Caco-2 (cell line): ENCODE measurements around the gene TIMP3. TPM values are rescaled to one million over a fixed set of nuclear protein-coding genes. Genes with fewer than 3 reads are reported as not detected.

Experiments used
- BruUV-seq: library from RNA; stranded (reverse); fragments of 400-500 nt; replicated peaks from 2 replicates; lab custom pipeline; 2021; lab: Mats Ljungman, UMichigan
- CTCF ChIA-PET: fragments of 300-600 bp; sonication (Branson Sonifier 250); formaldehyde crosslinking; loops from one replicate; lab custom pipeline; 2022; ENCODE audit warnings: antibody characterized with exemption; lab: Charles Lee
- POLR2A ChIA-PET: fragments of 300-600 bp; sonication (Branson Sonifier 250); formaldehyde crosslinking; loops from one replicate; lab custom pipeline; 2022; ENCODE audit warnings: antibody characterized with exemption; lab: Charles Lee
- DNase-seq, 2 experiments: peaks; one replicate each; pipeline versions ENCODE4 v3.0.0 to v3.0.0-alpha.2; 2020 to 2022
- H3K27me3 ChIP-seq: replicated peaks from 2 replicates; pipeline ENCODE4 v1.6.0; 2011; ENCODE audit warnings: low read length; ENCODE audit not compliant: control insufficient read depth, insufficient read depth
- H3K36me3 ChIP-seq: 2 replicates; pipeline ENCODE4 v1.5.1; 2011; ENCODE audit warnings: low read length; ENCODE audit not compliant: control insufficient read depth, insufficient read depth
- H3K4me1 ChIP-seq: fragments of 250-450 bp; sonication (Bioruptor Pico); 2 replicates; pipeline ENCODE4 v1.5.1; 2020; ENCODE audit warnings: mild to moderate bottlenecking
- H3K4me3 ChIP-seq: 2 replicates; pipeline ENCODE4 v1.5.1; 2011; ENCODE audit warnings: low read depth, mild to moderate bottlenecking, control low read depth, low read length
- H3K9me3 ChIP-seq: fragments of 250-450 bp; sonication (Bioruptor Pico); 2 replicates; pipeline ENCODE4 v1.5.1; 2020; ENCODE audit warnings: mild to moderate bottlenecking, moderate library complexity
- H3K27ac Mint-ChIP-seq: one replicate; pipeline ENCODE4 v1.8.0; 2022; ENCODE audit warnings: mixed read lengths; ENCODE audit not compliant: unreplicated experiment
- H3K27me3 Mint-ChIP-seq: one replicate; pipeline ENCODE4 v1.8.0; 2022; ENCODE audit warnings: mixed read lengths; ENCODE audit not compliant: insufficient read depth, unreplicated experiment
- H3K36me3 Mint-ChIP-seq: one replicate; pipeline ENCODE4 v1.8.0; 2022; ENCODE audit warnings: mild to moderate bottlenecking, mixed read lengths; ENCODE audit not compliant: insufficient read depth, unreplicated experiment
- H3K4me1 Mint-ChIP-seq: one replicate; pipeline ENCODE4 v1.8.0; 2022; ENCODE audit warnings: low read depth, mixed read lengths; ENCODE audit not compliant: unreplicated experiment
- H3K4me3 Mint-ChIP-seq: one replicate; pipeline ENCODE4 v1.8.0; 2022; ENCODE audit warnings: mild to moderate bottlenecking, moderate library complexity, mixed read lengths; ENCODE audit not compliant: unreplicated experiment
- H3K9me3 Mint-ChIP-seq: one replicate; pipeline ENCODE4 v1.8.0; 2022; ENCODE audit warnings: mixed read lengths; ENCODE audit not compliant: unreplicated experiment
- CTCF ChIP-seq, 2 experiments: fragments of 200-600 bp in 1 of 2; IDR thresholded peaks; 1 replicate in 1 of 2; 2 replicates in 1 of 2; pipeline versions ENCODE4 v1.5.1 to v1.8.0; 2011 to 2022; ENCODE audit warnings: antibody characterized with exemption in 1 of 2, control low read depth in 1 of 2, inconsistent platforms in 1 of 2, low read depth in 1 of 2, low read length in 1 of 2, mild to moderate bottlenecking in 1 of 2, moderate library complexity in 1 of 2; ENCODE audit not compliant: insufficient read depth in 1 of 2, severe bottlenecking in 1 of 2, unreplicated experiment in 1 of 2
- intact Hi-C: fragments of 100-400 bp; cut with micrococcal nuclease; formaldehyde crosslinking; loops from one replicate; pipeline ENCODE4 v1.10.0; 2022; ENCODE audit not compliant: unreplicated experiment
- total RNA-seq: library from RNA; stranded (reverse); gene quantifications from 2 replicates; pipeline ENCODE4 v1.2.3, GENCODE V29; 2022

The TIMP3 gene
- total RNA-seq, 1 experiment from 2014 or later: 86.4 TPM

- no peak overlapping the region for H3K4me3 Mint-ChIP-seq
- H3K9me3 Mint-ChIP-seq: no peaks in the 10 kb centered on the region
- peaks cover 4% of the 10 kb centered on the region for H3K36me3 ChIP-seq
- ChIA-PET POLR2A (no interaction called here), CTCF (no interaction called here)
- no peaks in the 10 kb centered on the region for H3K27me3 Mint-ChIP-seq
- peaks cover 31% of the 10 kb centered on the region for H3K36me3 Mint-ChIP-seq
- no TSS peak for BruUV-seq
- H3K4me1 ChIP-seq: peaks cover 4% of the 10 kb centered on the region; the same call in 1 of the 2 replicates
- no peak overlapping the region for H3K27ac Mint-ChIP-seq
- H3K27me3 ChIP-seq: no peaks in the 10 kb centered on the region
- intact Hi-C loops: no loop called here
- H3K9me3 ChIP-seq: no peaks in the 10 kb centered on the region
- DNase-seq: no peak
- H3K4me1 Mint-ChIP-seq: peaks cover 8% of the 10 kb centered on the region
- H3K4me3 ChIP-seq: no peak overlapping the region
- TF ChIP-seq CTCF (IDR thresholded peaks at IDR 0.05; ENCODE audit: insufficient read depth in 1 of 2, low read depth in 1 of 2, low read length in 1 of 2, severe bottlenecking in 1 of 2, unreplicated experiment in 1 of 2): no peak
These were observed 57.5 kb downstream of the TIMP3 start for GRCh38 chr22:32858957-32859356.

- DNase-seq: no peak
- ChIA-PET CTCF (no interaction called here), POLR2A (no interaction called here)
- Histone ChIP-seq H3K9me3 (no peaks in the 10 kb centered on the region), H3K36me3 (peaks cover 4% of the 10 kb centered on the region), H3K27me3 (no peaks in the 10 kb centered on the region), H3K4me1 (peaks cover 11% of the 10 kb centered on the region; the same call in 1 of the 2 replicates), H3K4me3 (no peak overlapping the region)
- no peak overlapping the region for H3K4me3 Mint-ChIP-seq
- H3K9me3 Mint-ChIP-seq: no peaks in the 10 kb centered on the region
- no peak for TF ChIP-seq CTCF (IDR thresholded peaks at IDR 0.05; ENCODE audit: insufficient read depth in 1 of 2, low read depth in 1 of 2, low read length in 1 of 2, severe bottlenecking in 1 of 2, unreplicated experiment in 1 of 2)
- H3K4me1 Mint-ChIP-seq: peaks cover 15% of the 10 kb centered on the region
- intact Hi-C loops: no loop called here
- peaks cover 28% of the 10 kb centered on the region for H3K36me3 Mint-ChIP-seq
- BruUV-seq: TSS peak; percentile 47
- no peak overlapping the region for H3K27ac Mint-ChIP-seq
- no peaks in the 10 kb centered on the region for H3K27me3 Mint-ChIP-seq
These were observed 58.2 kb downstream of the TIMP3 start for GRCh38 chr22:32859743-32860142.

- no peak for TF ChIP-seq CTCF (IDR thresholded peaks at IDR 0.05; ENCODE audit: insufficient read depth in 1 of 2, low read depth in 1 of 2, low read length in 1 of 2, severe bottlenecking in 1 of 2, unreplicated experiment in 1 of 2)
- Mint-ChIP-seq H3K4me3 (no peak overlapping the region), H3K36me3 (peaks cover 21% of the 10 kb centered on the region), H3K9me3 (no peaks in the 10 kb centered on the region), H3K27ac (no peak overlapping the region), H3K27me3 (no peaks in the 10 kb centered on the region), H3K4me1 (peaks cover 17% of the 10 kb centered on the region)
- ChIA-PET POLR2A (no interaction called here), CTCF (no interaction called here)
- H3K4me1 ChIP-seq: peaks cover 11% of the 10 kb centered on the region; the same call in 1 of the 2 replicates
- no peaks in the 10 kb centered on the region for H3K27me3 ChIP-seq
- intact Hi-C loops: no loop called here
- peaks cover 4% of the 10 kb centered on the region for H3K36me3 ChIP-seq
- no peak overlapping the region for H3K4me3 ChIP-seq
- no peak for DNase-seq
- no TSS peak for BruUV-seq
- H3K9me3 ChIP-seq: no peaks in the 10 kb centered on the region
These were observed 59.8 kb downstream of the TIMP3 start for GRCh38 chr22:32861330-32861729.
